ENCODE data around the gene MYH2. TPM values are rescaled to one million over a fixed set of nuclear protein-coding genes. Genes with fewer than 3 reads are reported as not detected.

The MYH2 gene
- total and polyA plus RNA-seq, 2 of the 4 experiments (the other 2 are of a cell fraction): not detected

DNA sequence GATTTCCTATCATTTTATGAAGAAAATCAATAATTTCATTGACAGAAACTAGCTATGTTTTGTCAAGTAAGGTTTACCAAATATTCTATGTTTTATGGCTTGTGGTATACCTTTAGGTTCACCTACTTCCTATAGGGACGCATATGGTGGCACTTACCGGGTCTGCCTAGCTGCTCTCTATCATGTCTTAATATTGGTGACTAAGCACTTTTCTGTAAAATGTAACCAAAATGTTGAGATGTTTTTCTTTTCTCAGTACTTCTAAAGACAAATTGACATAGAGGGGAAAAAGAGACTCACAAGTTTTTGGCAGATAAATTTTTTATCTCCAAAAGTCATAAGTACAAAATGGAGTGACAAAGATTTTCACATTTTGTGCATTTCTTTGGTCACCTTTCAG lies 57.5 kb downstream of the MYH2 start:
- H4K91ac ChIP-seq (ENCODE audit: insufficient read depth, low read depth, low read length): no peak overlapping the region
- no peak overlapping the region for H3K27ac ChIP-seq (ENCODE audit: insufficient read depth, low read length)
- no peak overlapping the region for H3K4ac ChIP-seq (ENCODE audit: low read depth, low read length)
- POLR2A ChIA-PET (ENCODE audit: unreplicated experiment): no interaction called here
- no peak overlapping the region for H3K14ac ChIP-seq (replicated peaks; ENCODE audit: low read depth, low read length)
- ATAC-seq (ENCODE audit: low read depth): no peak
- H3K23ac ChIP-seq (ENCODE audit: low read depth, low read length): no peak overlapping the region
- CTCF ChIA-PET: no interaction called here
- H2AK9ac ChIP-seq (replicated peaks; ENCODE audit: low read depth, low read length, poor library complexity): no peak overlapping the region
- intact Hi-C loops (cut with micrococcal nuclease): no loop called here
- no peak overlapping the region for H2BK20ac ChIP-seq (ENCODE audit: low read depth, low read length)
- no peak overlapping the region for H3K18ac ChIP-seq (ENCODE audit: low read depth, low read length)
- H3K4me3 ChIP-seq (ENCODE audit: insufficient read depth, low read depth, low read length): no peak overlapping the region
- no peak for DNase-seq
- H3K9me3 ChIP-seq (ENCODE audit: control insufficient read depth, insufficient read depth, low read length): peaks cover 6% of the 10 kb centered on the region
- TF ChIP-seq CEBPB (IDR thresholded peaks at IDR 0.05; ENCODE audit: low read depth, low read length): no peak
- TF ChIP-seq MAFK (IDR thresholded peaks at IDR 0.05; ENCODE audit: low read depth, low read length): peak; percentile 43; the same call in 1 of the 2 replicates
- no peak overlapping the region for H3K9ac ChIP-seq (ENCODE audit: low read depth, low read length)
- no peak overlapping the region for H2BK5ac ChIP-seq (ENCODE audit: low read depth, low read length, poor library complexity, severe bottlenecking)
- no peak overlapping the region for H2BK15ac ChIP-seq (ENCODE audit: low read depth, low read length)
- H3K56ac ChIP-seq (ENCODE audit: extremely low read depth, insufficient read depth, low read length): no peak overlapping the region
- no peaks in the 10 kb centered on the region for H3K4me1 ChIP-seq (ENCODE audit: control insufficient read depth, insufficient read depth, low read length)
- H3K4me2 ChIP-seq (ENCODE audit: low read depth, low read length): no peak overlapping the region
- no peaks in the 10 kb centered on the region for H3K79me1 ChIP-seq (ENCODE audit: low read depth in 1 of 2, low read length in 2 of 2)
- no peaks in the 10 kb centered on the region for H4K20me1 ChIP-seq (ENCODE audit: insufficient read depth, low read length)
- in situ Hi-C loops (cut with MboI; ENCODE audit: low sequenced_read_pairs): no loop called here
- H3K36me3 ChIP-seq (ENCODE audit: control insufficient read depth, insufficient read depth, low read length): no peaks in the 10 kb centered on the region
- no CpG with 5 or more reads among the region's 2 CpGs for WGBS, 2 experiments (ENCODE audit: extremely low coverage in 2 of 2, insufficient read length in 1 of 2)
- no peak overlapping the region for H2BK120ac ChIP-seq (ENCODE audit: low read depth, low read length)
- H4K8ac ChIP-seq (ENCODE audit: low read depth in 2 of 2, low read length in 2 of 2): no peak overlapping the region
- no TSS peak for BruUV-seq (replicated peaks)
- dilution Hi-C loops (cut with HindIII; ENCODE audit: low sequenced_read_pairs, unreplicated experiment): no loop called here
- H2AK5ac ChIP-seq (ENCODE audit: low read depth, low read length): no peak overlapping the region
- no peaks in the 10 kb centered on the region for H3K27me3 ChIP-seq (ENCODE audit: control insufficient read depth, insufficient read depth, low read length)
- no peak overlapping the region for H2AFZ ChIP-seq (replicated peaks; ENCODE audit: low read length, poor library complexity)
- no peak overlapping the region for H4K5ac ChIP-seq (ENCODE audit: low read depth, low read length)
- H3K9me1 ChIP-seq (ENCODE audit: insufficient read depth, low read length): no peaks in the 10 kb centered on the region
